Astrocyte (in vitro differentiated cells and primary cell): ENCODE measurements around the gene BCAM. TPM values are rescaled to one million over a fixed set of nuclear protein-coding genes. Genes with fewer than 3 reads are reported as not detected.

Experiments
- DNase-seq: peaks from one replicate; pipeline ENCODE4 v3.0.0-alpha.2; 2010; ENCODE audit warnings: low read depth
- FAIRE-seq: peaks from 2 replicates; lab custom pipeline; 2011; peaks lifted over from hg19 to GRCh38; lab: Jason Lieb, UNC
- H2AFZ ChIP-seq: 2 replicates; pipeline ENCODE4 v1.6.0; 2012; ENCODE audit warnings: low read depth, low read length, inconsistent platforms
- H3K27ac ChIP-seq: 2 replicates; pipeline ENCODE4 v1.5.1; 2011; ENCODE audit warnings: low read depth, low read length, inconsistent platforms
- H3K27me3 ChIP-seq: 2 replicates; pipeline ENCODE4 v1.6.0; 2011; ENCODE audit warnings: low read length, inconsistent platforms; ENCODE audit not compliant: insufficient read depth
- H3K36me3 ChIP-seq: 2 replicates; pipeline ENCODE4 v1.5.1; 2011; ENCODE audit warnings: low read length, inconsistent platforms; ENCODE audit not compliant: insufficient read depth
- H3K4me1 ChIP-seq: 2 replicates; pipeline ENCODE4 v1.5.1; 2011; ENCODE audit warnings: low read length, inconsistent platforms; ENCODE audit not compliant: insufficient read depth
- H3K4me2 ChIP-seq: 2 replicates; pipeline ENCODE4 v1.6.0; 2012; ENCODE audit warnings: low read length, inconsistent platforms
- H3K4me3 ChIP-seq: 2 replicates; pipeline ENCODE4 v1.5.1; 2011; ENCODE audit warnings: low read depth, mild to moderate bottlenecking, low read length, inconsistent platforms; ENCODE audit not compliant: insufficient read depth
- H3K79me2 ChIP-seq: 2 replicates; pipeline ENCODE4 v1.6.0; 2012; ENCODE audit warnings: mild to moderate bottlenecking, low read length, inconsistent platforms; ENCODE audit not compliant: insufficient read depth
- H3K9ac ChIP-seq: 2 replicates; pipeline ENCODE4 v1.6.0; 2012; ENCODE audit warnings: mild to moderate bottlenecking, low read length, inconsistent platforms
- H3K9me3 ChIP-seq: 2 replicates; pipeline ENCODE4 v1.5.1; 2012; ENCODE audit warnings: low read depth, mild to moderate bottlenecking, low read length, inconsistent platforms; ENCODE audit not compliant: insufficient read depth
- H4K20me1 ChIP-seq: 2 replicates; pipeline ENCODE4 v1.6.0; 2012; ENCODE audit warnings: low read length, inconsistent platforms; ENCODE audit not compliant: insufficient read depth
- H3K27ac Mint-ChIP-seq: one replicate; pipeline ENCODE4 v1.8.0; 2021; ENCODE audit warnings: mild to moderate bottlenecking, mixed read lengths; ENCODE audit not compliant: unreplicated experiment
- H3K27me3 Mint-ChIP-seq: one replicate; pipeline ENCODE4 v1.8.0; 2021; ENCODE audit warnings: low read depth, mixed read lengths; ENCODE audit not compliant: unreplicated experiment
- H3K36me3 Mint-ChIP-seq: one replicate; pipeline ENCODE4 v1.8.0; 2021; ENCODE audit warnings: low read depth, mixed read lengths; ENCODE audit not compliant: unreplicated experiment
- H3K4me1 Mint-ChIP-seq: one replicate; pipeline ENCODE4 v1.8.0; 2021; ENCODE audit warnings: low read depth, mixed read lengths; ENCODE audit not compliant: unreplicated experiment
- H3K4me3 Mint-ChIP-seq: one replicate; pipeline ENCODE4 v1.8.0; 2021; ENCODE audit warnings: mild to moderate bottlenecking, moderate library complexity, mixed read lengths; ENCODE audit not compliant: unreplicated experiment
- H3K9me3 Mint-ChIP-seq: one replicate; pipeline ENCODE4 v1.8.0; 2021; ENCODE audit warnings: mild to moderate bottlenecking, mixed read lengths; ENCODE audit not compliant: unreplicated experiment
- EZH2 ChIP-seq: IDR thresholded peaks from 2 replicates; pipeline ENCODE4 v1.6.1; 2012; ENCODE audit warnings: mild to moderate bottlenecking, low read length, inconsistent platforms; ENCODE audit not compliant: insufficient read depth
- total RNA-seq: library from RNA; stranded (reverse); gene quantifications from 2 replicates; pipeline ENCODE4 v1.2.1, GENCODE V29; 2021
- TF ChIP-seq, protein P1 (sequence below): IDR thresholded peaks from 2 replicates; pipeline ENCODE4 v1.5.1; 2011; ENCODE audit warnings: low read depth, mild to moderate bottlenecking, inconsistent platforms, low read length, moderate library complexity; ENCODE audit not compliant: insufficient read depth

BCAM gene
- total RNA-seq, 1 donor from 2014 or later = 14.0 TPM

GRCh38 chr19:44782729-44783128, 26.2 kb upstream of the BCAM start:
- FAIRE-seq = no peak
- no peaks in the 10 kb centered on the region for H3K36me3 Mint-ChIP-seq

DNA sequence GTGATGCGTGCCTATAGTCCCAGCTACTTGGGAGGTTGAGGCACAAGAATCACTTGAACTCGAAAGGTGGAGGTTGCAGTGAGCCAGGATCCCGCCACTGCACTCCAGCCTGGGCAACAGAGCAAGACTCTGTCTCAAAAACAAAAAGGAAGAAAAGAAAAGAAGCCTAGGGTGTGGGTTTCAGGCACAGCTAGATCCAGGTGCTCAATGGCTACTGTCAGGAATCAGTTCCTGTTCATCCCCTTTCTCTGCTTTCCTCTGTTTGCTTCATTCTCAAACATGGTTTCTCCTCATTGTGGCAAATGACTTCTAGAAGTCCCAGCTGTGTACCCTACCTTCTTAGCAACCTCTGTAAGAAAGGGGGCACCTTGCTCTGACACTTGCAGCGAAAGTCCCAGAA, 25.4 kb upstream of the BCAM start:
- Histone ChIP-seq H3K9me3 (no peaks in the 10 kb centered on the region), H3K4me2 (no peak overlapping the region), H3K27me3 (no peaks in the 10 kb centered on the region), H3K4me3 (no peak overlapping the region), H2AFZ (no peak overlapping the region), H3K9ac (no peak overlapping the region), H3K4me1 (no peaks in the 10 kb centered on the region), H4K20me1 (no peaks in the 10 kb centered on the region), H3K27ac (no peak overlapping the region), H3K36me3 (no peaks in the 10 kb centered on the region), H3K79me2 (no peaks in the 10 kb centered on the region)
- no peaks in the 10 kb centered on the region for H3K4me1 Mint-ChIP-seq
- FAIRE-seq (no peak), DNase-seq (no peak)
- peaks cover 5% of the 10 kb centered on the region for H3K27me3 Mint-ChIP-seq
- peaks cover 2% of the 10 kb centered on the region for H3K9me3 Mint-ChIP-seq
- H3K27ac Mint-ChIP-seq = no peak overlapping the region
- TF ChIP-seq, protein P1, sequence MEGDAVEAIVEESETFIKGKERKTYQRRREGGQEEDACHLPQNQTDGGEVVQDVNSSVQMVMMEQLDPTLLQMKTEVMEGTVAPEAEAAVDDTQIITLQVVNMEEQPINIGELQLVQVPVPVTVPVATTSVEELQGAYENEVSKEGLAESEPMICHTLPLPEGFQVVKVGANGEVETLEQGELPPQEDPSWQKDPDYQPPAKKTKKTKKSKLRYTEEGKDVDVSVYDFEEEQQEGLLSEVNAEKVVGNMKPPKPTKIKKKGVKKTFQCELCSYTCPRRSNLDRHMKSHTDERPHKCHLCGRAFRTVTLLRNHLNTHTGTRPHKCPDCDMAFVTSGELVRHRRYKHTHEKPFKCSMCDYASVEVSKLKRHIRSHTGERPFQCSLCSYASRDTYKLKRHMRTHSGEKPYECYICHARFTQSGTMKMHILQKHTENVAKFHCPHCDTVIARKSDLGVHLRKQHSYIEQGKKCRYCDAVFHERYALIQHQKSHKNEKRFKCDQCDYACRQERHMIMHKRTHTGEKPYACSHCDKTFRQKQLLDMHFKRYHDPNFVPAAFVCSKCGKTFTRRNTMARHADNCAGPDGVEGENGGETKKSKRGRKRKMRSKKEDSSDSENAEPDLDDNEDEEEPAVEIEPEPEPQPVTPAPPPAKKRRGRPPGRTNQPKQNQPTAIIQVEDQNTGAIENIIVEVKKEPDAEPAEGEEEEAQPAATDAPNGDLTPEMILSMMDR = no peak
- TF ChIP-seq EZH2 = no peak
- H3K4me3 Mint-ChIP-seq = no peak overlapping the region
- no peaks in the 10 kb centered on the region for H3K36me3 Mint-ChIP-seq

More at GRCh38 chr19:44782729-44783128, 26.2 kb upstream of the BCAM start:
- DNase-seq = no peak
- Histone ChIP-seq H4K20me1 (no peaks in the 10 kb centered on the region), H3K27me3 (no peaks in the 10 kb centered on the region), H2AFZ (no peak overlapping the region), H3K27ac (no peak overlapping the region), H3K9ac (no peak overlapping the region), H3K4me3 (no peak overlapping the region), H3K9me3 (no peaks in the 10 kb centered on the region), H3K4me2 (no peak overlapping the region), H3K79me2 (no peaks in the 10 kb centered on the region), H3K4me1 (no peaks in the 10 kb centered on the region), H3K36me3 (no peaks in the 10 kb centered on the region)
- Mint-ChIP-seq H3K9me3 (peaks cover 2% of the 10 kb centered on the region), H3K4me1 (no peaks in the 10 kb centered on the region), H3K27me3 (peaks cover 5% of the 10 kb centered on the region), H3K4me3 (peak overlapping the region; percentile 42), H3K27ac (no peak overlapping the region)
- TF ChIP-seq, protein P1 = no peak
- TF ChIP-seq EZH2 = no peak

DNA sequence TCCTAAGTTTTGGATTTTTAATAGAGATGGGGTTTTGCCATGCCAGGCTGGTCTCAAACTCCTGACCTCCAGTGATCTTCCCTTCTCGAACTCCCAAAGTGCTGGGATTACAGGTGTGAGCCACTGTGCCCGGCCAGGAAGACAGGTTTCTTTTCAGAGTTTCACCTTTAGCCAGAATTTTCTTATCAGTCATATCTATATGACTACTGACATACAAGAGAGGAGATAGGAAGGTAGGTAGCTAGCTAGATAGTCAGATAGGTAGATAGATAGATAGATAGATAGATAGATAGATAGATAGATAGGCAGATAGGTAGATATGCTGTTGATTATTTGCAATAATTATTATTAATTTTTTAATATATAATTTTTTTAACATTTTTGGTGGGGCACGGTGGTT, 23.6 kb upstream of the BCAM start:
- Histone ChIP-seq H3K9ac (no peak overlapping the region), H3K27ac (no peak overlapping the region), H2AFZ (no peak overlapping the region), H3K36me3 (no peaks in the 10 kb centered on the region), H4K20me1 (no peaks in the 10 kb centered on the region), H3K9me3 (no peaks in the 10 kb centered on the region), H3K4me3 (no peak overlapping the region), H3K4me1 (no peaks in the 10 kb centered on the region), H3K27me3 (no peaks in the 10 kb centered on the region), H3K4me2 (no peak overlapping the region), H3K79me2 (no peaks in the 10 kb centered on the region)
- TF ChIP-seq EZH2 = no peak
- TF ChIP-seq, protein P1 = no peak
- FAIRE-seq (no peak), DNase-seq (no peak)
- Mint-ChIP-seq H3K4me3 (no peak overlapping the region), H3K9me3 (peaks cover 2% of the 10 kb centered on the region), H3K27me3 (peaks cover 5% of the 10 kb centered on the region), H3K36me3 (no peaks in the 10 kb centered on the region), H3K4me1 (no peaks in the 10 kb centered on the region), H3K27ac (no peak overlapping the region)
